Measurements from ENCODE around the gene PLEKHA4. TPM values are rescaled to one million over a fixed set of nuclear protein-coding genes. Genes with fewer than 3 reads are reported as not detected.
A peak's percentile ranks its signal among the peaks of the same experiment; 100 is the strongest.

Gene PLEKHA4
- total RNA-seq, 1 experiment from 2014 or later: 4.2 TPM

DNA sequence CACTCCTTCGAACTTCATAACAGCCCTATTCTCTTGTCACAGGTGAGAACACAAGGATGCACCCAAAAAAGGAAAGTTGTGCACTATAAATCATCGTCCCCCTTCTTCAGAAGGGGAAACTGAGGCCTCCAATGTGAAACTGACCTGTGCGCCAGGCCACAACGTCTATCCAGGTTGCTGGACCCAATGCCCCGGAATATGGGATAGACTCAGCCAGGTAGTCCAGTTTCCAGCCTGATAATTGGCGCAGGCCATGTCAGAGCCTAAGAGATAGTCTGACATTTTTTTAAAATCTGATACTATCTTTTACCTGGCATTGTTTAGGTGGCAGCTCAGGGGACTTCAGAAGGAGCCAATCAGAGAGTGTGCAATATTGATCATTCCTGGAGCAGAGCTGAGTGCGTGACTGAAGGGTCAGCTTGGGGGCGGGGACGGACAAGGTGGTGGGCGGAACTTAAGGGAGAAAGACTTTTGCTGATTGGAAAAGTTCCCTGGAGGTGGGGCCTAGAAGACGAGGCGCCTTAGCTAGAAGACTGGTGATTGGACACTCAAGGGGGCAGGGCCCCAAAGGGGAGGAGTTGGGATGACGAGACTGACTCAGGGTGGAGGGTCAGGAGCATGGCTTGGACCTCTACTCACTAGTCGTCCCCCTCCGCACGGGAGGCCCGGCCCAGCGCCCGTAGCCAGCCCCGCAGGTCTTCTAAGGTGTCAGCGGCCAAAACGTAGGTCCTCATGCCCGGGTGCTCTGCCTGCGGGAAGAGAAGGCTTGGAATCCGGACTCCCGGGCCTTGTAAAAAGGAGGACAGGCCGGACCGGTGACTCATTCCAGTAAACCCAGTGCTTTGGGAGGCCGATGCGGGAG is 8.5 kb downstream of the PLEKHA4 start:
- Histone ChIP-seq H3K27me3 (ENCODE audit: control insufficient read depth, insufficient read depth, low read length) (no peaks in the 10 kb centered on the region), H3K4me1 (ENCODE audit: control insufficient read depth, insufficient read depth, low read length) (no peaks in the 10 kb centered on the region), H3K27ac (ENCODE audit: low read length) (no peak overlapping the region), H3K9me3 (ENCODE audit: control insufficient read depth, insufficient read depth, low read depth, low read length) (no peaks in the 10 kb centered on the region), H3K36me3 (ENCODE audit: control insufficient read depth, insufficient read depth, low read length) (no peaks in the 10 kb centered on the region), H3K4me3 (ENCODE audit: low read depth in 2 of 2, low read length in 2 of 2) (no peak overlapping the region)
- in situ Hi-C loops (cut with HindIII; ENCODE audit: low pct_unique_long_range_greater_than_20kb, low sequenced_read_pairs): no loop called here
- CTCF ChIA-PET: no interaction called here
- no peak for TF ChIP-seq POLR2AphosphoS5 (IDR thresholded peaks at IDR 0.05; ENCODE audit: low read depth, low read length)
- no peak for TF ChIP-seq TCF7L2 (IDR thresholded peaks at IDR 0.05; ENCODE audit: low read depth, low read length)
- TF ChIP-seq, protein P1, sequence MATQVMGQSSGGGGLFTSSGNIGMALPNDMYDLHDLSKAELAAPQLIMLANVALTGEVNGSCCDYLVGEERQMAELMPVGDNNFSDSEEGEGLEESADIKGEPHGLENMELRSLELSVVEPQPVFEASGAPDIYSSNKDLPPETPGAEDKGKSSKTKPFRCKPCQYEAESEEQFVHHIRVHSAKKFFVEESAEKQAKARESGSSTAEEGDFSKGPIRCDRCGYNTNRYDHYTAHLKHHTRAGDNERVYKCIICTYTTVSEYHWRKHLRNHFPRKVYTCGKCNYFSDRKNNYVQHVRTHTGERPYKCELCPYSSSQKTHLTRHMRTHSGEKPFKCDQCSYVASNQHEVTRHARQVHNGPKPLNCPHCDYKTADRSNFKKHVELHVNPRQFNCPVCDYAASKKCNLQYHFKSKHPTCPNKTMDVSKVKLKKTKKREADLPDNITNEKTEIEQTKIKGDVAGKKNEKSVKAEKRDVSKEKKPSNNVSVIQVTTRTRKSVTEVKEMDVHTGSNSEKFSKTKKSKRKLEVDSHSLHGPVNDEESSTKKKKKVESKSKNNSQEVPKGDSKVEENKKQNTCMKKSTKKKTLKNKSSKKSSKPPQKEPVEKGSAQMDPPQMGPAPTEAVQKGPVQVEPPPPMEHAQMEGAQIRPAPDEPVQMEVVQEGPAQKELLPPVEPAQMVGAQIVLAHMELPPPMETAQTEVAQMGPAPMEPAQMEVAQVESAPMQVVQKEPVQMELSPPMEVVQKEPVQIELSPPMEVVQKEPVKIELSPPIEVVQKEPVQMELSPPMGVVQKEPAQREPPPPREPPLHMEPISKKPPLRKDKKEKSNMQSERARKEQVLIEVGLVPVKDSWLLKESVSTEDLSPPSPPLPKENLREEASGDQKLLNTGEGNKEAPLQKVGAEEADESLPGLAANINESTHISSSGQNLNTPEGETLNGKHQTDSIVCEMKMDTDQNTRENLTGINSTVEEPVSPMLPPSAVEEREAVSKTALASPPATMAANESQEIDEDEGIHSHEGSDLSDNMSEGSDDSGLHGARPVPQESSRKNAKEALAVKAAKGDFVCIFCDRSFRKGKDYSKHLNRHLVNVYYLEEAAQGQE (IDR thresholded peaks at IDR 0.05; ENCODE audit: insufficient read depth in 1 of 2, low read depth in 2 of 2, low read length in 1 of 2): no peak
- no peak for TF ChIP-seq SIN3A (IDR thresholded peaks at IDR 0.05; ENCODE audit: borderline replicate concordance, insufficient read depth, low read depth, low read length)
- TF ChIP-seq, protein P2, sequence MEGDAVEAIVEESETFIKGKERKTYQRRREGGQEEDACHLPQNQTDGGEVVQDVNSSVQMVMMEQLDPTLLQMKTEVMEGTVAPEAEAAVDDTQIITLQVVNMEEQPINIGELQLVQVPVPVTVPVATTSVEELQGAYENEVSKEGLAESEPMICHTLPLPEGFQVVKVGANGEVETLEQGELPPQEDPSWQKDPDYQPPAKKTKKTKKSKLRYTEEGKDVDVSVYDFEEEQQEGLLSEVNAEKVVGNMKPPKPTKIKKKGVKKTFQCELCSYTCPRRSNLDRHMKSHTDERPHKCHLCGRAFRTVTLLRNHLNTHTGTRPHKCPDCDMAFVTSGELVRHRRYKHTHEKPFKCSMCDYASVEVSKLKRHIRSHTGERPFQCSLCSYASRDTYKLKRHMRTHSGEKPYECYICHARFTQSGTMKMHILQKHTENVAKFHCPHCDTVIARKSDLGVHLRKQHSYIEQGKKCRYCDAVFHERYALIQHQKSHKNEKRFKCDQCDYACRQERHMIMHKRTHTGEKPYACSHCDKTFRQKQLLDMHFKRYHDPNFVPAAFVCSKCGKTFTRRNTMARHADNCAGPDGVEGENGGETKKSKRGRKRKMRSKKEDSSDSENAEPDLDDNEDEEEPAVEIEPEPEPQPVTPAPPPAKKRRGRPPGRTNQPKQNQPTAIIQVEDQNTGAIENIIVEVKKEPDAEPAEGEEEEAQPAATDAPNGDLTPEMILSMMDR (IDR thresholded peaks at IDR 0.05): no peak
- no peak for DNase-seq (ENCODE audit: low read depth, low spot score)
- POLR2A ChIA-PET: no interaction called here
- peak; percentile 24; the same call in 1 of the 2 replicates for ATAC-seq
- BruUV-seq (replicated peaks): no TSS peak
- intact Hi-C loops (cut with micrococcal nuclease; ENCODE audit: unreplicated experiment): no loop called here

DNA sequence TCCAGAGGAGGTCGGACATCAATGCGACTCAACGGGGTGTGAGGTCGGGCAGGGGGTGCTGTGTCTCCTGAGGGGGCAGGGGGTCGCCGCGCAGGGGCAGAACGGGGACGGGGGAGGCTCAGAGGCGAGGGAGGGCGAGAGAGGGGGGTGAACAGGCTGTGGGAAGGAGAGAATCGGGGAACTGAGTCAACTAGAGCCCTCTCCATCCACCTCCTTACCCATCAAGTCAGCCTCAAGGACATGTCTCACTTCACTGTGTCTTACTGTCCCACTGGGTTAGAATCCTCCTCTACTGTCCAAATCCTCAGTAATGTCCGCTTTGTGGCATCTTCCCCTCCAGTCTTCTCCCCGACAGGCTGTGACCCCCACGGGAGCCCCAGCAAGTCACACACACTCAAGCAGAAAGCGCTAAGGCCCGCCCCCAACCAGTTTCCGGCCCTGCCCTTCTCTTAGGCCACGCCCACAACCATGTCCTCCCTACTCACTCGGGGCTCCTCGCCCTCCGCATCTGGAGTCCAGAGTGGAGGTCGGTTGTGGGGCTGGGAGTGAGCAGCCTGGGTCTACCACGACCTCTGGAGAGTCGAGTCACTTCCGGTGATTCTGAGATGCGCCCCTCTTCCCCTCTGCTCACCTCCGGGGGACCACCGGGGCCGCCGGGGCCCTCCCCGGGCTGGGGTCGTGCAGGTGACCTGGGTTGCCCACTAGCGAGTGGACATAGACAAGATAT is 9.3 kb downstream of the PLEKHA4 start:
- ChIA-PET POLR2A (no interaction called here), CTCF (no interaction called here)
- ATAC-seq (peak; percentile 52), DNase-seq (ENCODE audit: low read depth, low spot score) (no peak)
- in situ Hi-C loops (cut with HindIII; ENCODE audit: low pct_unique_long_range_greater_than_20kb, low sequenced_read_pairs): no loop called here
- H3K27me3 ChIP-seq (ENCODE audit: control insufficient read depth, insufficient read depth, low read length): no peaks in the 10 kb centered on the region
- intact Hi-C loops (cut with micrococcal nuclease; ENCODE audit: unreplicated experiment): no loop called here
- no peak for TF ChIP-seq SIN3A (IDR thresholded peaks at IDR 0.05; ENCODE audit: borderline replicate concordance, insufficient read depth, low read depth, low read length)
- no peak for TF ChIP-seq POLR2AphosphoS5 (IDR thresholded peaks at IDR 0.05; ENCODE audit: low read depth, low read length)
- no peak for TF ChIP-seq TCF7L2 (IDR thresholded peaks at IDR 0.05; ENCODE audit: low read depth, low read length)
- TF ChIP-seq, protein P1 (IDR thresholded peaks at IDR 0.05; ENCODE audit: insufficient read depth in 1 of 2, low read depth in 2 of 2, low read length in 1 of 2): no peak
- TF ChIP-seq, protein P2 (IDR thresholded peaks at IDR 0.05): no peak
- H3K9me3 ChIP-seq (ENCODE audit: control insufficient read depth, insufficient read depth, low read depth, low read length): no peaks in the 10 kb centered on the region
- BruUV-seq (replicated peaks): no TSS peak
- no peaks in the 10 kb centered on the region for H3K4me1 ChIP-seq (ENCODE audit: control insufficient read depth, insufficient read depth, low read length)
- no peak overlapping the region for H3K27ac ChIP-seq (ENCODE audit: low read length)
- H3K36me3 ChIP-seq (ENCODE audit: control insufficient read depth, insufficient read depth, low read length): no peaks in the 10 kb centered on the region
- H3K4me3 ChIP-seq (ENCODE audit: low read depth in 2 of 2, low read length in 2 of 2): no peak overlapping the region
